Measurements from ENCODE around the gene TAF10. TPM values are rescaled to one million over a fixed set of nuclear protein-coding genes. Genes with fewer than 3 reads are reported as not detected.

Gene TAF10
- total RNA-seq, 1 donor from 2014 or later: 87.8 TPM

- peak overlapping the region; percentile 81 for H3K27ac ChIP-seq
- no peaks in the 10 kb centered on the region for H3K27me3 ChIP-seq
- DNase-seq (no peak), ATAC-seq (peak; percentile 47)
- TF ChIP-seq CTCF (IDR thresholded peaks at IDR 0.05): peak; percentile 27
- H3K4me1 ChIP-seq: peaks cover 49% of the 10 kb centered on the region
- H3K36me3 ChIP-seq: peaks cover 41% of the 10 kb centered on the region
- intact Hi-C loops (cut with DNase I): no loop called here
- H3K9me3 ChIP-seq: no peaks in the 10 kb centered on the region
- H3K4me3 ChIP-seq: peak overlapping the region; percentile 60
These were observed 7.9 kb downstream of the TAF10 start for GRCh38 chr11:6604081-6604626.

- Histone ChIP-seq H3K4me1 (peaks cover 49% of the 10 kb centered on the region), H3K36me3 (peaks cover 41% of the 10 kb centered on the region), H3K9me3 (no peaks in the 10 kb centered on the region), H3K27me3 (no peaks in the 10 kb centered on the region), H3K4me3 (peak within 1 kb of the TSS; percentile 60), H3K27ac (peak within 1 kb of the TSS; percentile 81)
- peak; percentile 96 for DNase-seq
- intact Hi-C loops (cut with DNase I): no loop called here
- peak; percentile 97 for ATAC-seq
- peak; percentile 19 for TF ChIP-seq CTCF (IDR thresholded peaks at IDR 0.05)
These were observed 8.5 kb downstream of the TAF10 start, which contains the start of the genes ILK and RRP8 for GRCh38 chr11:6603287-6604080. Gene ILK, plus strand, starts transcription at chr11:6603774. Its CDS starts 498 bp downstream, at chr11:6604272. Gene RRP8, minus strand, starts transcription at chr11:6603616. Its CDS starts 114 bp downstream, at chr11:6603502.

- Histone ChIP-seq H3K4me3 (peak overlapping the region; percentile 60), H3K27ac (peak overlapping the region; percentile 81), H3K4me1 (peaks cover 39% of the 10 kb centered on the region), H3K9me3 (no peaks in the 10 kb centered on the region), H3K36me3 (peaks cover 45% of the 10 kb centered on the region), H3K27me3 (no peaks in the 10 kb centered on the region)
- ATAC-seq: no peak
- TF ChIP-seq CTCF (IDR thresholded peaks at IDR 0.05): no peak
- intact Hi-C loops (cut with DNase I): no loop called here
- no peak for DNase-seq
These were observed 9.7 kb downstream of the TAF10 start for GRCh38 chr11:6602096-6602940.

- intact Hi-C loops (cut with DNase I): no loop called here
- DNase-seq (peak; percentile 48), ATAC-seq (no peak)
- Histone ChIP-seq H3K4me1 (peaks cover 28% of the 10 kb centered on the region), H3K36me3 (peaks cover 55% of the 10 kb centered on the region), H3K4me3 (no peak overlapping the region), H3K9me3 (no peaks in the 10 kb centered on the region), H3K27me3 (no peaks in the 10 kb centered on the region), H3K27ac (no peak overlapping the region)
- no peak for TF ChIP-seq CTCF (IDR thresholded peaks at IDR 0.05)
These were observed 11.0 kb downstream of the TAF10 start for GRCh38 chr11:6601041-6601461.

- peak; percentile 37 for DNase-seq
- peaks cover 64% of the 10 kb centered on the region for H3K36me3 ChIP-seq
- no peak overlapping the region for H3K27ac ChIP-seq
- no peaks in the 10 kb centered on the region for H3K9me3 ChIP-seq
- no peak overlapping the region for H3K4me3 ChIP-seq
- intact Hi-C loops (cut with DNase I): no loop called here
- H3K27me3 ChIP-seq: no peaks in the 10 kb centered on the region
- no peak for TF ChIP-seq CTCF (IDR thresholded peaks at IDR 0.05)
- peaks cover 17% of the 10 kb centered on the region for H3K4me1 ChIP-seq
- no peak for ATAC-seq
These were observed 12.1 kb downstream of the TAF10 start for GRCh38 chr11:6599881-6600390.

Data from upper lobe of right lung (tissue), 1 donor.